ENCODE results near the gene AURKA. TPM values are rescaled to one million over a fixed set of nuclear protein-coding genes. Genes with fewer than 3 reads are reported as not detected.

The AURKA gene
- total and polyA plus RNA-seq, 2 experiments from 2014 or later = 75.8 to 82.0 TPM

GRCh38 chr20:56322681-56323080 lies 69.3 kb downstream of the AURKA start:
- Mint-ChIP-seq H3K4me3 (no peak overlapping the region), H3K36me3 (ENCODE audit: low read depth) (peaks cover 36% of the 10 kb centered on the region), H3K9me3 (peaks cover 97% of the 10 kb centered on the region), H3K27ac (no peak overlapping the region), H3K4me1 (no peaks in the 10 kb centered on the region), H3K27me3 (ENCODE audit: insufficient read depth, low read depth, poor library complexity) (peaks cover 6% of the 10 kb centered on the region)
- no peak overlapping the region for H3K4me2 ChIP-seq
- no peak overlapping the region for H2AFZ ChIP-seq
- no peak overlapping the region for H3K4me3 ChIP-seq
- ATAC-seq = no peak
- H3K27me3 ChIP-seq (ENCODE audit: insufficient read depth) = no peaks in the 10 kb centered on the region
- H3K4me1 ChIP-seq (ENCODE audit: insufficient read depth) = no peaks in the 10 kb centered on the region
- H3K79me2 ChIP-seq (replicated peaks; ENCODE audit: insufficient read depth) = no peaks in the 10 kb centered on the region
- H3K9me2 ChIP-seq (ENCODE audit: insufficient read depth) = no peaks in the 10 kb centered on the region
- H3F3A ChIP-seq (replicated peaks; ENCODE audit: low read depth) = no peaks in the 10 kb centered on the region
- TF ChIP-seq POLR2AphosphoS5 (IDR thresholded peaks at IDR 0.05; ENCODE audit: low read depth) (no peak), CTCF (conservative IDR thresholded peaks at IDR 0.05; ENCODE audit: low read depth in 2 of 2) (no peak), CREB1 (CRISPR knock-in tag; IDR thresholded peaks at IDR 0.05; ENCODE audit: low read depth) (no peak), ZNF331 (CRISPR knock-in tag; IDR thresholded peaks at IDR 0.05; ENCODE audit: low read depth) (no peak), NANOG (IDR thresholded peaks at IDR 0.05; ENCODE audit: borderline replicate concordance) (no peak), STAT1 (IDR thresholded peaks at IDR 0.05; ENCODE audit: unreplicated experiment) (no peak), ZNF114 (CRISPR knock-in tag; IDR thresholded peaks at IDR 0.05) (no peak), ZNF462 (CRISPR knock-in tag; IDR thresholded peaks at IDR 0.05) (no peak), JUNB (IDR thresholded peaks at IDR 0.05; ENCODE audit: unreplicated experiment) (no peak), REST (IDR thresholded peaks at IDR 0.05; ENCODE audit: unreplicated experiment) (no peak), ETS1 (IDR thresholded peaks at IDR 0.05) (no peak), EZH2 (IDR thresholded peaks at IDR 0.05; ENCODE audit: low read depth, unreplicated experiment) (no peak)
- no peak for DNase-seq (ENCODE audit: low spot score)
- peaks cover 8% of the 10 kb centered on the region; the same call in 1 of the 2 replicates for H3K36me3 ChIP-seq (ENCODE audit: insufficient read depth)
- H3K27ac ChIP-seq (ENCODE audit: low read depth) = no peak overlapping the region
- H4K20me1 ChIP-seq (replicated peaks; ENCODE audit: insufficient read depth) = no peaks in the 10 kb centered on the region
